ENCODE measurements around the gene IGSF22.

GRCh38 chr11:18677560-18677959, 48.4 kb downstream of the IGSF22 start:
- TF ChIP-seq POLR2AphosphoS5 (IDR thresholded peaks at IDR 0.05; ENCODE audit: low read depth, low read length), result no peak
- TF ChIP-seq CTCF (IDR thresholded peaks at IDR 0.05; ENCODE audit: control extremely low read depth in 1 of 3, insufficient read depth in 1 of 3, low read depth in 1 of 3, low read length in 3 of 3), result no peak
- no peak for TF ChIP-seq JUND (IDR thresholded peaks at IDR 0.05; ENCODE audit: low read length)
- TF ChIP-seq EZH2 (IDR thresholded peaks at IDR 0.05; ENCODE audit: low read depth, low read length, severe bottlenecking), result no peak
- no peak for TF ChIP-seq SAP30 (IDR thresholded peaks at IDR 0.05; ENCODE audit: insufficient read depth, insufficient replicate concordance, low read length)
- TF ChIP-seq ATF2 (IDR thresholded peaks at IDR 0.05; ENCODE audit: low read length), result no peak
- no peak for TF ChIP-seq RBBP5 (IDR thresholded peaks at IDR 0.05; ENCODE audit: borderline replicate concordance, low read depth, low read length)
- no peak for TF ChIP-seq GTF2F1 (IDR thresholded peaks at IDR 0.05; ENCODE audit: borderline replicate concordance, low read depth, low read length)
- TF ChIP-seq PHF8 (conservative IDR thresholded peaks at IDR 0.05; ENCODE audit: low read depth, low read length), result no peak
- no peak for TF ChIP-seq POLR2A (IDR thresholded peaks at IDR 0.05; ENCODE audit: control extremely low read depth in 1 of 2, low read depth in 2 of 2, low read length in 2 of 2)
